HEK293T (cell line): ENCODE measurements around the gene KRI1.

Experiments
- ARNT ChIP-seq: fragments of 450-650 bp; IDR thresholded peaks from 2 replicates; pipeline ENCODE4 v1.6.1; 2017; ENCODE audit warnings: mild to moderate bottlenecking
- FOXK2 ChIP-seq: fragments of 450-650 bp; IDR thresholded peaks from 2 replicates; pipeline ENCODE4 v1.6.1; 2016; ENCODE audit warnings: mild to moderate bottlenecking
- FOXM1 ChIP-seq: fragments of 450-650 bp; IDR thresholded peaks from 2 replicates; pipeline ENCODE4 v1.6.1; 2017; ENCODE audit warnings: mild to moderate bottlenecking, borderline replicate concordance
- L3MBTL2 ChIP-seq: fragments of 450-650 bp; conservative IDR thresholded peaks from 2 replicates; pipeline ENCODE4 v1.6.1; 2016; ENCODE audit warnings: mild to moderate bottlenecking
- PKNOX1 ChIP-seq: fragments of 450-650 bp; IDR thresholded peaks from 2 replicates; pipeline ENCODE4 v1.6.1; 2016
- SUZ12 ChIP-seq: fragments of 450-650 bp; IDR thresholded peaks from 2 replicates; pipeline ENCODE4 v1.6.1; 2016; ENCODE audit warnings: mild to moderate bottlenecking
- ZNF384 ChIP-seq: fragments of 450-650 bp; IDR thresholded peaks from 2 replicates; pipeline ENCODE4 v1.6.1; 2016

DNA sequence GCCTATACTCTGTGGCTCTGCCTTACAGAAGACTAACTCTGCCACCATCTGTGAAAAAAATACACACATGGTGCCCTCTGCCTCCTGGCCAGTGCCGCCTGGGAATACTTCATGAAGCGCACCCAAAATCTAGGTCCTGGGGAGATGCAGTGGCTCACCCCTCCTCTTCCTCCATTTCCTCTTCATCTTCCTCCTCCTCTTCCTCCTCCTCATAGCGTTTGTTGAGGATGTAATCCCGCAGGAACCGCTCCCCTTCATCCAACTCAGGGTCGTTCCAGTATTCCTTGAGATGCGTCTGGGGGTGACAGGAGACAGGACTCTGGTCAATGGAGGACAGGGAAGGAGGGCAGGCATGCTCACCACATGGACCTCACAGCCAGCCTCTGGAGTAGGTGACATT, 5.7 kb downstream of the KRI1 start:
- no peak for TF ChIP-seq SUZ12
- no peak for TF ChIP-seq FOXM1
- no peak for TF ChIP-seq ZNF384
- TF ChIP-seq L3MBTL2: no peak
- no peak for TF ChIP-seq FOXK2
- TF ChIP-seq ARNT: no peak
- no peak for TF ChIP-seq PKNOX1
